Measurements from ENCODE around the gene TPCN1.
"Not testable (repeated sequence)": the region's sequence is repeated elsewhere in the genome, so short reads cannot be mapped to it uniquely, and the experiment has no call there.

Gene TPCN1

DNA sequence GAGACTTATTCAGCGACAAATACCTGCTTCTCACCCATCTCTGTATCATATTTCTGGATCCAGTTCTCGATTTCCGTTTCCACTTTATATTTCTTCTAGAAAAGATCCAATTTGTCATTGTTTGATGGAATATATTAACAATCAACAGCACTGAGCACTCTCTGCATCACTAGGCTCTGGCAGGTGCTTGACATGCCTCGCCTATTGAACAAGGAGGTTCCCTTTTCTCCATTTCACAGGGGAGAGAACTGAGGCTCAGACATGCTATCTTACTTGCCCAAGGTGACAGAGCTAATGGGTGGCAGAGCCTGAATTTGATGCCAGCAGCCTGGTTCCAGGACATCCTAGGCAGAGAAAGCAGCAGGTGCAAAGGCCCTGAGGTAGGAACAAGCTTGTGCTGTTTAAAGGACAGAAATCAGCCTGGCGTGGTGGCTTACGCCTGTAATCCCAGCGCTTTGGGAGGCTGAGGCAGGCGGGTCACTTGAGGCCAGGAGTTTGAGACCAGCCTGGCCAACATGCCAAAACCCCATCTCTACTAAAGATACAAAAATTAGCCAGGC, 23.7 kb upstream of the TPCN1 start:
- no peak for DNase-seq

DNA sequence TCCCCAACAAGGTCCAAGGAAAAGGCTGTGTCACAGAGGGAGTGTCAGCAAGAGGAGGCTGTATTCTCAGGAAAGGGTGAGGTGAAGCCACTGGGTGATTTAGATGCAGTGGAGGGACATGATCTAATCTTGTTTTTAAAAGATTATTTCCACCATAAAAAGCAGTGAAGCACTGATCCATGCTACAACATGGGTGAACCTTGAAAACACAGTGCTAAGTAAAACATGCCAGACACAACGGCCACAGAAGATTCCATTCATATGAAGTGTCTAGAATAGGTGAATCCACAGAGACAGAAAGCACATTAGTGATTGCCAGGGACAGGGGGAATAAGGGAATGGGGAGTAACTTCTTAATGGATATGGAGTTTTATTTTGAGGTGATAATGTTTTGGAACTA, 23.0 kb upstream of the TPCN1 start:
- no peak for DNase-seq

DNA sequence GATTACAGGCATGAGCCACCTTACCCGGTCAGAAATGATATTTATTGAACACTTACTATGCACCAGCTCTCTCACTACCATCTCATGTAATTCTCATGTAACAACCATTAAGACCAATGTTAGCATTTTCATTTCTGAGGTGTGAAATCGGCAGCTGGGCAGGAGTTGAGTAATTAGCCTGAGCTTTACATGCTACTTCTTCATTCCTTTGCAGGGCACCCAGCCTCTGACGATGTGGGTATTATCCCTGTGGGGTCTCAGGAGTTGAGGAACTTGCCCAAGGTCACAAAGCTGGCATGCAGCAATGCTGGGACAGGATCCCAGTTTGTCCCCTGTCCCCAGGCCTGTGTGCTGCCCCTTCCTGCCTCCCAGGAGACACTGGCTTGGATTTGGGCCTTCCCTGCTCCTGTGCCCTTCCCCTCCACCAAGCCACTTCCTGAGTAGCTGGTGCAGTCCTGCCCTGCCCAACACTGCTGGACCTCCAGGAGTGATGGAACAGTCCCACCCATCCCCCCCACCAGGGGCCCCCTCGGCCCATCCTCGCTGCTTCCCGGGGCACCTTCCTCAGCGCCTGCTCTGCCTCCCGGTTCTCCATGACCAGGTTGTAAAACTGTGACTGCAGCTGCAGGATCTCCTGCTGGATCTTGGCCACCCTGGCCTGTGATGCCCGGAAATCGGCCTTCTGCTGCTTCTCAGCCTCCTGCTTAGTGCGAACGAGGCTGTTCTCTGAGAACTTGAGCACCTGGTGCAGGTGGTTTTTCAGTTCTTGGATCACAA, 21.1 kb upstream of the TPCN1 start:
- DNase-seq: no peak

DNA sequence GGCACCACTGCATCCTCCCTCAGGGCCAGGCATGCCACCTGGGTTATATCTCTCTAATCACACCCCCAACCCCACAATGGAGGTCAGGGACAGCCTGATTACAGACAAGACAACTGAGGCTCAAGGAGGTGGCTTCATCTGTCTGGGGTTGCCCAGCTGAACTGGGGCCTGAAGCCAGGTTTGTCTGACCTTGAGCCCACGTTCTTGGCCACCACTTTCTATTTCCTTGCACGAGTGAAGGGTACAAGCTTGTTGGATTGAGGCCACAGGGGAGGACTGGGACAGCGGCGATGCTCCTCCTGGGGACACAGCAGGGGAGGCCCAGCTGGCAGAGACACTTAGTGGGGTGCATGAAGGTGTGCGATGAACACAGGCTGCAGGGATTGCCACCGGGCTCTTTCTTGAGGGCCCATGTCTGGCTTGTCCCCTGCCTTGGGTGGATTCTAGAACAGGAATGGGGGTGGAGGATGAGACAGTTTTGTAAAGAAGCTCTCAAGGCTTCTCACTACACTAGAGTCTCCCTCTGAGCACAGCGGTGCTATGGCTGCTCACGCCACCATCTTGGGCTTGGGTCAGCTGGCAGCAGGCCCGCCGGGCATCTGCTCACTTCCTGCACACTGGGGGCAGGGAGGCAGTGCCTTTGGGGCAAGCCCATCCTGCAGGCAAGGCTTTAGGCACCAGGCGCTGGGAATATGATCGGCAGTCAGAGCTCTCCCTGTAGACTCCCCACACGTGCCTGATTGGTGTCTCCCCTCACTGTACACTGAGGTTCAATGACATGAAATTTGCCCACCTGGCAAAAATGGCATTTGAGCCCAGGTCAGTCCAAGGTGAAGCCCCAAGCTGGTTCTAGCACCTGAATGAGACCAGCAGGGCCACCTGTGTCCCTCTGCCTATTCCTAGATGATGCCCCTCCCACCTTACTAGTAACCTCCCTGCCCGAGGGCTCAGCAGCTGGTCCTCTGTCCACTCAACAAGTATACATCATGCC, 19.8 kb upstream of the TPCN1 start:
- DNase-seq: no peak

DNA sequence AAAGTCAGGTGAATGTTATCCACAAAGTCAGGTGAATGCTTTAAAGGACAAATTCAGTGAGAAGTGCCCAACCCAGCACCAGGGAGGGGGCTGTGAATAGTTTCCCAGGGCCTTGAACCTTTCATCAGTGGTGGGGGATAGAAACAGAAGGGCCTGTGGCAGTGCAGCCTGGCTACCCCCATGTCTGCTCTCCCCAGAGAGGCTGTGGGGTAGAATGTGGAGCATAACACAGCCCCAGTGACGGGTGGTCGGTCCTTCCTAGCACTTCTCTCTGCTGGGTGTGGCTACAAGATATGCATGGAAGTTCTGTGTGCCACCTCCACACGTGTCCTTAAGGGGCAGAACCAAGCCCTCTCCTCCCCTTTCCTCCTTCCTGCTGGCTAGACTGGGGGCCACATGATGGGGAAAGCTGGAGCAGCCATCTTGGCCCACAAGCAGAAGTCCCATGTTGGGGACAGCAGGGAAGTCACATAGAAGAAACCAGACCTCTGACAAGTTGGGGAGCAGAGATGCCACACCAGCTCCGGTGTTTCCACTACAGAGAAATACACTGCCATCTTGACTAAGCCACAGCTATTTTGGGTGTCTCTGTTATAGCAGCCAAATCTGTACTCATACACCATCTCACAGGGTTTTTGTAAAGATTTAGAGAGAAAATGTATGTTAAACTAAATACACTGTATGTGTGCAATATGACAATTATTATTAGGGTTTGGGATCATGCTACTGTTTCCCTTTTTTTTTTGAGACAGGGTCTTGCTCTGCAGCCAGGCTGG, 18.8 kb upstream of the TPCN1 start:
- no peak for DNase-seq

DNA sequence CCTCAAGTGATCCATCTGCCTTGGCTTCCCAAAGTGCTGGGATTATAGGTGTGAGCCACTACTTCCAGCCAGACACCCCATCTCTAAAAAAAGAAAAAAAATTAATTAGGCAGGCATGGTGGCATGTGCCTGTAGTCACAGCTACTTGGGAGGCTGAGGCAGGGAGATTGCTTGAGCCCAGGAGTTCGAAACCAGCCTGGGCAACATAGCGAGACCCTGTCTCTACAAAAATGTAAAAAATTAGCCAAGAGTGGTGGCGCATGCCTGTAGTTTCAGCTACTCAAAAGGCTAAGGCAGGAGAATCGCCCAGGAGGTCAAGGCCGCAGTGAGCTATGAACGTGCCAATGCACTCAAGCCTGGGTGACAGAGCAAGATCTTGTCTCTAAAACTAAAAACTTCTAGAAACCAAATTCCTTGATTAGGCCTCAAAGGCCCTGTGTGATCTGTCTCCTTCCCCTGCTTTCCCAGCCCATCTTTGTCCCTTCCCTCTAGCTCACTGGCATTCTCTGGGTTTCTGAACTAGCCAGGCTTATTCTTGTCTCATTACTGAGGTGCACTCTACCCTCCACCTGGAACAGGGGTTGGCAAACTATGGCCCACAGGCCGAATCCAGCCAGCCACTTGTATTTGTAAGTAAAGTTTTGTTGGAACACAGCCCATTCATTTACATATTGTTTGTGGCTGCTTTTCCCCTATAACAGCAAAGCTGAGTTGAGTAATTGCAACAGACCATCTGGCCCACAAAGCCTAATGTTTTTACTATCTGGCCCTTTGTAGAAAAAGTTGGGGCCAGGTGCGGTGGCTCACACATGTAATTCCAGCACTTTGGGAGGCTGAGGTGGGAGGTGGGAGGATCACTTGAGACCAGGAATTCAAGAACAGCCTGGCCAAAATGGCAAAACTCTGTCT, 17.2 kb upstream of the TPCN1 start:
- no peak for DNase-seq

DNA sequence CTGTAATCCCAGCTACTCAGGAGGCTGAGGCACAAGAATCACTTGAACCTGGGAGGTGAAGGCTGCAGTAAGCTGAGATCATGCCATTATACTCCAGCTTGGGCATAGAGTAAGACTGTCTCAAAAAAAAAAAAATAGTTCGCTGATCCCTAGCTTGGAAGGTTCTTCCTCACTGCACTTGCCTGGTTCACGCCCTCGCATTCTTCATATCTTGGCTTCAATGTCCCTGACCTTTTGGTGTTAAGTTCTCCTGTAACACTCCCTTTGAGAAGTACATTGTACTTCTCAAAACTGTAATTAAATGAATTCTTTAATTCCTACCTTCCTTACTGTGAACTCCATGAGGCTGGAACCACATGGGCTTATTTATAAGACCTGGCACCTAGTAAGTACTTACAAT, 16.5 kb upstream of the TPCN1 start:
- DNase-seq: no peak

DNA sequence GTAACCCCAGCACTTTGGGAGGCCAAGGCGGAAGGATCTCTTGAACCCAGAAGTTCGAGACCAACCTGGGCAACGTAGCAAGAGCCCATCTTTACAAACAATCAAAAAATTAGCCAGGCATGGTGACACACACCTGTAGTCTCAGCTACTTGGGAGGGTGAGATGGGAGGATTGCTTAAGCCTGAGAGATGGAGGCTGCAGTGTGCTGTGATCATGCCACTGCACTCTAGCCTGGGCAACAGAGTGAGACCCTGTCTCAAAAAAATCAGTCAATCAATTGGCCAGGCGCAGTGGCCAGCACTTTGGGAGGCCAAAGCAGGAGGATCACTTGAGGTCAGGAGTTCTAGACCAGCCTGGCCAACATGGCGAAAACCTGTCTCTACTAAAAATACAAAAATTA, 14.5 kb upstream of the TPCN1 start:
- not testable (repeated sequence) for DNase-seq

DNA sequence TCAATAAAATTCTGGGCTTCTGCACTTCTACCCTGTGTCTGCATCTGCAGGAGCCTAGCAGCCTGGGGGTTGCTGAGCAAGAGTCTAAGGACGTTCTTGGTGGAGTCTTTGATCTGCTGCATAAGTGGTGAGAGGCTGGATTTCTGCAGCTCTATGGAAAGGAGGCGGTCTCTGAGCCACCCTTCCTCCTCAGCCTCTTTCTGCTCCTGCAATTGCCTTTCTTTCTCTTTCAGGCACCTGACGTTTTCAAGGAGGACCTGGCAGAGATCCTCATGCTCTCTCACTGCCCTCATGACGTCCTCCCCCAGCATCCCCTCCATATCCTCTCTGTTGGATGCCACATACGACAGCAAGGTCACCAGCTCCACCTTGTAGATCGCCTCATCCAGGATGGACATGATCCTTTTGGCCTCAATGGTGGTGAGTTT, 13.6 kb upstream of the TPCN1 start:
- no peak for DNase-seq

DNA sequence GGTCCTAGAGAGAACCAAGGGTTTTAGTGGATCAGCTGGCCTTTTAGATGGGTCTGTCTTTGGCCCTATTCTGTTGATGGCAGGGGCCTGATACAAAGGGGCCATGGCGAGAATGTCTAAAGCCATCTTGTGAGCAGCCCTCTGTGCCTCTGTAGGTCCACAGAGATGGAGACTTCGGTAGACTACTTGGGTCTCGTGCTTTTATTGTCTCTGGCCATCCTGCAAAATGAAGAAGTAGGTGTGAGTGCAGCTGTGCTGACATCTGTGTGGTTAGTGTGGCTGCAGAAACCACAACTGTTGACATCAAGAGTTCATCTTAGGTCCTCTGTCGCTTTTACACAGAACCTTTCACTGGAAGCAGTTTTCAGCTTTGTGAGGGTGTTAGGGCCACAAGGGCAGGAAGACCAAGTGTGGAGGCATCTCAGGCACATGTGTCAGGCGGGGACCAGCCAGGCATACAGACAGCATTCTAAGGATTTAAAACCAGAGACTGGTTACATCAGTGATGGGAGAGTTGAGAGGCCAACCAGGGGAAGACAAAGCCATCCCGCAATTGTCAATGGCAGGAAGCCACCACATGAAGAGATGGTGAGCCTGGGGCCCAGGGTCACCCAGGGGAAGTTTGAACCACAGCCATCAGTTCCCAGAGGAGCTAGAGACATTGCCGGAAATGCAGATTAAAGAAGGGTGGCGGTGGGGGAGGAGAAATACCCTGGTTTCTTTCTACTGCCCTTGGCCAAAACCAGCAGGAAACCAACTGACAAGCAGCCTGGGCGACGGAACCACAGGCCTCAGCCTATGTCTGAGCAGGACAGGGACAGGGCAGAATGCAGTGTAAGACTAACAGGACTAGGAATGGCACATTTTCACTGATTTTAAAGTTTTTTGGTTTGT, 13.0 kb upstream of the TPCN1 start:
- peak; percentile 13 for DNase-seq

DNA sequence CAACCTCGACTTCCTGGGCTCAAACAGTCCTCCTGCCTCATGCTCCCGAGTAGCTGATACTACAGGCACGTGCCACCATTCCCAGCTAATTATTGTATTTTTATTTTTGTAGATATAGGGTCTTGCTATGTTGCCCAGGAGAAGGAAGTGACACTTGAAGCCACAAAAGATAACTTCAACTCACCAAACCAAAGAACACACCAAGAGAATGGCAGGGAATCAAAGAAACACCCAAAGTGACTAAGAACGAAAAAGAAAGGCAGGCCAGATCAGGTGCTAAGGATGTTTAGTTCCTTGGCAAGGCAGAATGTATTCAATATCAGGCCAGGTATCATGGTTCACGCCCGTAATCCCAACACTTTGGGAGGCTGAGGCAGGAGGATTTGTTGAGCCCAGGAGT, 10.1 kb upstream of the TPCN1 start:
- no peak for DNase-seq

DNA sequence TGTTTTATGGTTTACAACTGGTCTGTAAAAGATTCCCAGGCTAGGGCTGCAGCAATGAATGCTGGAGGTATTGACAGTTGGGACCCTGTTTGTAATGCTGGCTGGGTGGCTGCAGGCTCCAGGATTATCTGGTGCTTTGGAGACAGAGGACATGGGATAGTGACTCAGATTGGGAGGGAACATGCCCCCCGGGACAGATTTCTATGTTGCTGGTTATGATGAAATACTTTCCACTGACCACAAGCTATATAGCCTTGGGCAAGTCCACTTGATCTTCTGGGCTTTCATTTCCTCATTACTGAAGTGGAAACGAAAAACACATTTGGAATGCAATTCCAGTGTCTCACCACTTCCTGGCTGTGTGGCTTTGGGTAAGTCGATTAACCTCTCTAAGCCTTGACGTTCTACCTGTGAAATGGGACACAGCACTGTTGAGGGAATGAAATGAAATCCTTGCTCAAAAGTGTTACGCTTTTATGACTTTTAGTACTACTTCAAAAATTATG, 6.3 kb upstream of the TPCN1 start:
- no peak for DNase-seq

DNA sequence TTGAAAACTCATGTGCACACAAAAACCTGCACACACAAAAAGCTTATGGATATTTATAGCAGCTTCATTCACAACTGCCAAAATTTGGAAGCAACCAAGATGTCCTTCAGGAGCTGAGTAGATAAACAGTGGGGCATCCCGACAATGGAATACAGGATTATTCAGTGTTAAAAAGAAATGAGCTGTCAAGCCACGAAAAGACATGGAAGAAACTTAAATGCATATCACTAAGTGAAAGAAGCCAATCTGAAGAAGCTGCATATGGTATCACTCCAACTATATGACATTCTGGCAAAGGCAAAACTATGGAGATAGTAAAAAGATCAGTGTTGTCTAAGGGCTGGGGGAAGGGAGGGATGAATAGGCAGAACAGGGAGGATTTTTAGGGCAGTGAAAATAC, 5.2 kb upstream of the TPCN1 start:
- DNase-seq: no peak

DNA sequence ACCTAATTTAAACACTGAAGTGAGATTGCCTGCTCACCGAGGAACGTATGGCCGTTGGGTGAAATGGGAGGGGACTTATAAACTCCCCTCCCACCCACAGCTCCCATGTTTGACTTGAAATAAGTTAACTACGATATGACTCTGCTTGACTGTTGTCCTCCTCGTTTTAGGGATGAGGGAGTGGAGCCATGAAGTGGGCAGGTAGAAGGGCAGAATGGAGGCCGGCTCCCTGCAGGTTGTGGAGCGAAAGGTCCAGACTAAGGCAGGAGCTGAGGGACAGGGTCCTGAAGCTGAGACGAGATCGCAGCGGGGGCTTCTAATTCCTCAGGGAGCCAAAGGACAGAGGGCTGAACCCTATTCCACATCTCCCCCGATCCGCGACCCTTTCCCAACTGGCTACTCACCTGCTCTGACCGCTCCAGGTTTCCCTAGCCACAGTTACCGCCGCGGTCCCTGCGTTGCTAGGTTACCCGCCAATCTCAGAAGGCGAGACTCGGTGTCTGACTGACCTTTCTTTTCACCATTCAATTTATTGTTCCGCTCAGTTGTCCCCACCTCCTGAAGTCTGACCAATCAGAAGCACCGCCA, 577 bp upstream of the TPCN1 start:
- no peak for DNase-seq

DNA sequence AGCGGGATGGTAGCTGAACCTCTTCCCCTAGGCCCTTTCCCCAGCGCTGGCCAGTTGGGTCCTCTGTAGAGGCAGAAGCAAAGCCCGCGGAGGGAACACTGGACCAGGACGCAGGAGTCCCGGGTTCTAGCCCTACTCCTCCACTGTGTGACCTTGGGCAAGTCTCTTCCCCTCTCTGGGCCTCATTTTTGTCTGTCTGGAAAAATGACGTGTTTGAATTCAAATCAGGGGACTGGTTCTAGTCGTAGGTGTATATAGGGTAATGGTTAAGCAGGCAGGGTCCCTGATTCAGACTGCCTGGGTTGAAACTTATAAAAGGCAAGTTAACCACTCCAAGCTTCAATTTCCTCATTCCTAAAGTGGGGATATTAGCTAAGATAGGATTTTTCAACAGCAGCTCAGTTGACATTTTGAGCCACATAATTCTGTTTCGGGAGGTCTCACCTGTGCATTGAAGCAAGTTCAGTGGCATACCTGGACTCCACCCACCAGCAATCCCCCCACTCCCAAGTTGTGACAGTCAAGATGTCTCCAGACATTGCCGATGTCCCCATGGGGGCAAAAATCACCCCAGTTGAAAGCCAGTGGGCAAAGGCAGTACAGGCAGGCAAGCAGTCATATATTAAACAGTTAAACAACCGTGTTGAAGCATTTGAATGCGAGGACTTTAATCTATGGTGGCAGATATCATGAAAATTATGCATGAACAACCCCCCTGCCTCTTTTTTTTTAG, 899 bp downstream of the TPCN1 start:
- no peak for DNase-seq

DNA sequence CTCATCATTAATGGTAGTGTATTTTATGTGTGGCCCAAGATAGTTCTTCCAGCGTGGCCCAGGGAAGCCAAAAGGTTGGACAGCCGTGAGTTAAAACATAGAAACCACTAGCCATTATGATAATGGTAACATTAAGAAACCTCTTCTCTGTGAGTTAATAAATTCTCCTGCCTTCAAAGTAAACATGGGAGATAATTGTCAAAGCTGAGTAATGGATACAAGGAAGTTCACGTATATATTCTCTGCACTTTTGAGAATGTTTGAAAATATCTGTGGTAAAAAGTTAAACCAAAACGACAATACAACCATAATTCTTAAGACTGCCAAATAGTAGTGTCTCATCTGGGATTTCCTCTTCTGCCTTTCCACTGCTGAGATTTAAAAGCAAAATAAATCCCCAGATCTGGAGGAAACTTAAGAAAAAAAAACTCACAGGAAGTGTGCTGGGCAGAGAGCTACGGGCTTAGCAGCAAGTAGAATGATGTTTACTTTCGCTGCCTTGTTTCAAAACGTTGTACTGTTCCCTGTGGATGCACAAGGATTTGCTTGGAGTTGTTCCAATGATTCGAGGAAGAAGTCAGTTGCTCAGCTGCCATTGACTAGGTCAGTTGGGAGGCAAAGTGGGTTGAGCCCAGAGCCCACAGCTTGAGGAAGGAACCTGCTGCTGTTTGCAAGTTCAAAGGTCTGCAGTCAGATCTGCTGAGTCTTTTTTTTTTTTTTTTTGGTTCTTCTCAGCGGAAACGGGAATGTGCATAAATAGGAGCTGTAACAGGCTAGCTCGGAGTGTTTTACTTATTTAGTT, 1.7 kb downstream of the TPCN1 start:
- no peak for DNase-seq

DNA sequence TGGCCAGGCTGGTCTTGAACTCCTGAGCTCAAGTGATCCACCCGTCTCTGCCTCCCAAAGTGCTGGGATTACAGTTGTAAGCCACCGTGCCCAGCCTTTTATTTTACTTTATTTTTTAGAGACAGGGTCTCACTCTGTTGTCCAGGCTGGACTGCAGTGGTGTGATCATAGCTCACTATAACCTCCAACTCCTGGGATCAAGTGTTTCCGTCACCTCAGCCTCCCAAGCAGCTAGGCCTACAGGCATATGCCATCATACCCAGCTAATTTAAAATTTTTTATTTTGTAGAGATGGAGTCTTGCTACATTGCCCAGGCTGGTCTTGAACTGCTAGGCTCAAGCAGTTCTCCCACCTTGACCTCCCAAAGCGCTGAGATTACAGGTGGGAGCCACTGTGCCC, 3.7 kb downstream of the TPCN1 start:
- DNase-seq: no peak
